Caco-2 (cell line): ENCODE results near the gene NPAS3. TPM values are rescaled to one million over a fixed set of nuclear protein-coding genes. Genes with fewer than 3 reads are reported as not detected.

ENCODE experiments used
- BruUV-seq: library from RNA; stranded (reverse); fragments of 400-500 nt; replicated peaks from 2 replicates; lab custom pipeline; 2021; lab: Mats Ljungman, UMichigan
- CTCF ChIA-PET: fragments of 300-600 bp; sonication (Branson Sonifier 250); formaldehyde crosslinking; loops from one replicate; lab custom pipeline; 2022; ENCODE audit warnings: antibody characterized with exemption; lab: Charles Lee
- POLR2A ChIA-PET: fragments of 300-600 bp; sonication (Branson Sonifier 250); formaldehyde crosslinking; loops from one replicate; lab custom pipeline; 2022; ENCODE audit warnings: antibody characterized with exemption; lab: Charles Lee
- DNase-seq, 2 experiments: peaks; one replicate each; pipeline versions ENCODE4 v3.0.0 to v3.0.0-alpha.2; 2020 to 2022
- H3K27me3 ChIP-seq: replicated peaks from 2 replicates; pipeline ENCODE4 v1.6.0; 2011; ENCODE audit warnings: low read length; ENCODE audit not compliant: control insufficient read depth, insufficient read depth
- H3K36me3 ChIP-seq: 2 replicates; pipeline ENCODE4 v1.5.1; 2011; ENCODE audit warnings: low read length; ENCODE audit not compliant: control insufficient read depth, insufficient read depth
- H3K4me1 ChIP-seq: fragments of 250-450 bp; sonication (Bioruptor Pico); 2 replicates; pipeline ENCODE4 v1.5.1; 2020; ENCODE audit warnings: mild to moderate bottlenecking
- H3K4me3 ChIP-seq: 2 replicates; pipeline ENCODE4 v1.5.1; 2011; ENCODE audit warnings: low read depth, mild to moderate bottlenecking, control low read depth, low read length
- H3K9me3 ChIP-seq: fragments of 250-450 bp; sonication (Bioruptor Pico); 2 replicates; pipeline ENCODE4 v1.5.1; 2020; ENCODE audit warnings: mild to moderate bottlenecking, moderate library complexity
- H3K27ac Mint-ChIP-seq: one replicate; pipeline ENCODE4 v1.8.0; 2022; ENCODE audit warnings: mixed read lengths; ENCODE audit not compliant: unreplicated experiment
- H3K27me3 Mint-ChIP-seq: one replicate; pipeline ENCODE4 v1.8.0; 2022; ENCODE audit warnings: mixed read lengths; ENCODE audit not compliant: insufficient read depth, unreplicated experiment
- H3K36me3 Mint-ChIP-seq: one replicate; pipeline ENCODE4 v1.8.0; 2022; ENCODE audit warnings: mild to moderate bottlenecking, mixed read lengths; ENCODE audit not compliant: insufficient read depth, unreplicated experiment
- H3K4me1 Mint-ChIP-seq: one replicate; pipeline ENCODE4 v1.8.0; 2022; ENCODE audit warnings: low read depth, mixed read lengths; ENCODE audit not compliant: unreplicated experiment
- H3K4me3 Mint-ChIP-seq: one replicate; pipeline ENCODE4 v1.8.0; 2022; ENCODE audit warnings: mild to moderate bottlenecking, moderate library complexity, mixed read lengths; ENCODE audit not compliant: unreplicated experiment
- H3K9me3 Mint-ChIP-seq: one replicate; pipeline ENCODE4 v1.8.0; 2022; ENCODE audit warnings: mixed read lengths; ENCODE audit not compliant: unreplicated experiment
- CTCF ChIP-seq, 2 experiments: fragments of 200-600 bp in 1 of 2; IDR thresholded peaks; 1 replicate in 1 of 2; 2 replicates in 1 of 2; pipeline versions ENCODE4 v1.5.1 to v1.8.0; 2011 to 2022; ENCODE audit warnings: antibody characterized with exemption in 1 of 2, control low read depth in 1 of 2, inconsistent platforms in 1 of 2, low read depth in 1 of 2, low read length in 1 of 2, mild to moderate bottlenecking in 1 of 2, moderate library complexity in 1 of 2; ENCODE audit not compliant: insufficient read depth in 1 of 2, severe bottlenecking in 1 of 2, unreplicated experiment in 1 of 2
- intact Hi-C: fragments of 100-400 bp; cut with micrococcal nuclease; formaldehyde crosslinking; loops from one replicate; pipeline ENCODE4 v1.10.0; 2022; ENCODE audit not compliant: unreplicated experiment
- total RNA-seq: library from RNA; stranded (reverse); gene quantifications from 2 replicates; pipeline ENCODE4 v1.2.3, GENCODE V29; 2022

The NPAS3 gene
- total RNA-seq, 1 experiment from 2014 or later = not detected

- no TSS peak for BruUV-seq
- H3K36me3 Mint-ChIP-seq = no peaks in the 10 kb centered on the region
- H3K4me3 Mint-ChIP-seq = no peak overlapping the region
- Histone ChIP-seq H3K4me3 (no peak overlapping the region), H3K36me3 (no peaks in the 10 kb centered on the region), H3K9me3 (no peaks in the 10 kb centered on the region), H3K27me3 (no peaks in the 10 kb centered on the region), H3K4me1 (no peaks in the 10 kb centered on the region)
- peaks cover 8% of the 10 kb centered on the region for H3K27me3 Mint-ChIP-seq
- no peak overlapping the region for H3K27ac Mint-ChIP-seq
- intact Hi-C loops = no loop called here
- TF ChIP-seq CTCF (IDR thresholded peaks at IDR 0.05; ENCODE audit: insufficient read depth in 1 of 2, low read depth in 1 of 2, low read length in 1 of 2, severe bottlenecking in 1 of 2, unreplicated experiment in 1 of 2) = no peak
- ChIA-PET POLR2A (interaction anchor here (0.6 kb wide), 1 partner anchor 36 kb away, joined by 3 read pairs; no protein-coding TSS in a partner anchor), CTCF (no interaction called here)
- no peaks in the 10 kb centered on the region for H3K9me3 Mint-ChIP-seq
- DNase-seq = no peak
- H3K4me1 Mint-ChIP-seq = no peaks in the 10 kb centered on the region
Observed at GRCh38 chr14:33017016-33017415, 78.3 kb downstream of the NPAS3 start.

- Histone ChIP-seq H3K4me1 (no peaks in the 10 kb centered on the region), H3K36me3 (no peaks in the 10 kb centered on the region), H3K4me3 (no peak overlapping the region), H3K9me3 (no peaks in the 10 kb centered on the region), H3K27me3 (no peaks in the 10 kb centered on the region)
- no peaks in the 10 kb centered on the region for H3K36me3 Mint-ChIP-seq
- BruUV-seq = no TSS peak
- H3K27ac Mint-ChIP-seq = no peak overlapping the region
- H3K27me3 Mint-ChIP-seq = peaks cover 7% of the 10 kb centered on the region
- H3K4me1 Mint-ChIP-seq = no peaks in the 10 kb centered on the region
- POLR2A ChIA-PET = no interaction called here
- no peak for DNase-seq
- no peak overlapping the region for H3K4me3 Mint-ChIP-seq
- no peaks in the 10 kb centered on the region for H3K9me3 Mint-ChIP-seq
- CTCF ChIA-PET = no interaction called here
- TF ChIP-seq CTCF (IDR thresholded peaks at IDR 0.05; ENCODE audit: insufficient read depth in 1 of 2, low read depth in 1 of 2, low read length in 1 of 2, severe bottlenecking in 1 of 2, unreplicated experiment in 1 of 2) = no peak
- intact Hi-C loops = no loop called here
Observed at GRCh38 chr14:33019346-33019745, 80.7 kb downstream of the NPAS3 start.

- CTCF ChIA-PET = interaction anchor here (0.7 kb wide), 1 partner anchor 168 kb away, joined by 3 read pairs; no protein-coding TSS in a partner anchor
- H3K4me1 Mint-ChIP-seq = no peaks in the 10 kb centered on the region
Observed at GRCh38 chr14:33026850-33027430, 88.3 kb downstream of the NPAS3 start.

More at GRCh38 chr14:33026850-33027430, 88.3 kb downstream of the NPAS3 start:
- H3K27me3 Mint-ChIP-seq = peaks cover 12% of the 10 kb centered on the region
- no peaks in the 10 kb centered on the region for H3K9me3 Mint-ChIP-seq
- POLR2A ChIA-PET = no interaction called here
- intact Hi-C loops = no loop called here
- no peak for TF ChIP-seq CTCF (IDR thresholded peaks at IDR 0.05; ENCODE audit: insufficient read depth in 1 of 2, low read depth in 1 of 2, low read length in 1 of 2, severe bottlenecking in 1 of 2, unreplicated experiment in 1 of 2)
- Histone ChIP-seq H3K4me3 (no peak overlapping the region), H3K4me1 (no peaks in the 10 kb centered on the region), H3K36me3 (no peaks in the 10 kb centered on the region), H3K9me3 (no peaks in the 10 kb centered on the region), H3K27me3 (no peaks in the 10 kb centered on the region; the same call in 1 of the 2 replicates)
- no peak overlapping the region for H3K4me3 Mint-ChIP-seq
- BruUV-seq = no TSS peak
- no peaks in the 10 kb centered on the region for H3K36me3 Mint-ChIP-seq
- H3K27ac Mint-ChIP-seq = no peak overlapping the region
- DNase-seq = no peak
